HCT116 (cell line): Measurements from ENCODE around the gene PLEKHG3. TPM values are rescaled to one million over a fixed set of nuclear protein-coding genes. Genes with fewer than 3 reads are reported as not detected.

ENCODE experiments used
- ATAC-seq: fragments of 200-7000 bp; cut with Tn5 transposase; 2 replicates; pipeline ENCODE4 v1.9.1; 2020; ENCODE audit warnings: mild to moderate bottlenecking, moderate library complexity
- BruUV-seq: library from RNA; stranded (reverse); fragments of 400-500 nt; replicated peaks from 2 replicates; lab custom pipeline; 2021; lab: Mats Ljungman, UMichigan
- CTCF ChIA-PET: fragments of 300-600 bp; sonication (Branson Sonifier 250); formaldehyde crosslinking; loops from one replicate; lab custom pipeline; 2021; ENCODE audit warnings: antibody characterized with exemption; lab: Charles Lee
- POLR2A ChIA-PET: fragments of 300-600, 350-600 bp; sonication (Branson Sonifier 250); formaldehyde crosslinking; loops from one replicate; lab custom pipeline; 2021; ENCODE audit warnings: antibody characterized with exemption; lab: Charles Lee
- RAD21 ChIA-PET, 2 experiments: fragments of 300-600 bp; sonication (Branson Sonifier 250); formaldehyde crosslinking; loops; one replicate each; lab custom pipeline; 2023; ENCODE audit warnings: low total read pairs in 2 of 2; ENCODE audit not compliant: uncharacterized antibody in 2 of 2, unreplicated experiment in 2 of 2, low non-redundant PET in 1 of 2; lab: Charles Lee
- DNase-seq: peaks from one replicate; pipeline ENCODE4 v3.0.0-alpha.2; 2010; ENCODE audit warnings: low read depth, low spot score
- H2AFZ ChIP-seq: fragments of 200-600 bp; shearing (Covaris generic), sonication (generic); 2 replicates; pipeline ENCODE4 v1.6.1; 2017; ENCODE audit warnings: low read depth, mixed run types, mixed read lengths, antibody characterized with exemption, low read length; ENCODE audit not compliant: poor library complexity, severe bottlenecking
- H3K27ac ChIP-seq: 2 replicates; pipeline ENCODE4 v1.5.1; 2012; ENCODE audit warnings: low read depth, low read length
- H3K27me3 ChIP-seq: fragments of 200-600 bp; sonication (generic); 2 replicates; pipeline ENCODE4 v1.6.1; 2016; ENCODE audit warnings: mixed run types, low read length, mixed read lengths; ENCODE audit not compliant: insufficient read depth
- H3K36me3 ChIP-seq, 2 experiments: fragments of 200-500 bp in 1 of 2; fragments of 200-600 bp in 1 of 2; sonication (Bioruptor generic) in 1 of 2; sonication (generic) in 1 of 2; 2 replicates each; pipeline versions ENCODE4 v1.5.1 to v1.6.1; 2014 to 2016; ENCODE audit warnings: low read length in 2 of 2, inconsistent platforms in 1 of 2, mixed read lengths in 1 of 2, mixed run types in 1 of 2; ENCODE audit not compliant: insufficient read depth in 2 of 2, control insufficient read depth in 1 of 2
- H3K4me1 ChIP-seq, 2 experiments: fragments of 200-600 bp in 1 of 2; sonication (generic) in 1 of 2; 2 replicates each; pipeline versions ENCODE4 v1.5.1 to v1.6.1; 2012 to 2017; ENCODE audit warnings: low read length in 2 of 2, inconsistent platforms in 1 of 2, mild to moderate bottlenecking in 1 of 2, mixed read lengths in 1 of 2, mixed run types in 1 of 2, moderate library complexity in 1 of 2; ENCODE audit not compliant: insufficient read depth in 2 of 2, control insufficient read depth in 1 of 2
- H3K4me2 ChIP-seq: fragments of 200-600 bp; sonication (generic); 2 replicates; pipeline ENCODE4 v1.6.1; 2017; ENCODE audit warnings: mixed run types, low read length, mixed read lengths
- H3K4me3 ChIP-seq, 2 experiments: fragments of 200-600 bp in 1 of 2; sonication (generic) in 1 of 2; replicated peaks in 1 of 2; 2 replicates each; pipeline ENCODE4 v1.5.1; 2011 to 2016; ENCODE audit warnings: low read length in 2 of 2, control low read depth in 1 of 2, low read depth in 1 of 2, mild to moderate bottlenecking in 1 of 2, mixed read lengths in 1 of 2, mixed run types in 1 of 2
- H3K79me2 ChIP-seq: fragments of 200-600 bp; sonication (generic); 2 replicates; pipeline ENCODE4 v1.6.1; 2017; ENCODE audit warnings: mild to moderate bottlenecking, mixed run types, low read length, moderate library complexity, mixed read lengths; ENCODE audit not compliant: insufficient read depth
- H3K9ac ChIP-seq: fragments of 200-600 bp; sonication (generic); 2 replicates; pipeline ENCODE4 v1.6.1; 2016; ENCODE audit warnings: low read length, mixed read lengths
- H3K9me2 ChIP-seq: fragments of 200-600 bp; sonication (generic), shearing (Covaris generic); 2 replicates; pipeline ENCODE4 v1.6.1; 2017; ENCODE audit warnings: mixed run types, mild to moderate bottlenecking, moderate library complexity; ENCODE audit not compliant: insufficient read depth
- H3K9me3 ChIP-seq, 2 experiments: fragments of 200-500 bp in 1 of 2; fragments of 200-600 bp in 1 of 2; sonication (Bioruptor generic) in 1 of 2; sonication (generic) in 1 of 2; 2 replicates each; pipeline ENCODE4 v1.6.1; 2014 to 2017; ENCODE audit warnings: low read length in 2 of 2, mixed read lengths in 2 of 2, inconsistent platforms in 1 of 2, low read depth in 1 of 2, mild to moderate bottlenecking in 1 of 2, mixed run types in 1 of 2, moderate library complexity in 1 of 2; ENCODE audit not compliant: control insufficient read depth in 1 of 2, insufficient read depth in 1 of 2
- H4K20me1 ChIP-seq: fragments of 200-600 bp; sonication (generic), shearing (Covaris generic); 2 replicates; pipeline ENCODE4 v1.6.1; 2017; ENCODE audit warnings: mixed run types, mild to moderate bottlenecking, moderate library complexity; ENCODE audit not compliant: insufficient read depth
- CBX3 ChIP-seq: IDR thresholded peaks from 2 replicates; pipeline ENCODE4 v1.6.1; 2012; ENCODE audit warnings: low read depth
- CEBPB ChIP-seq: IDR thresholded peaks from 2 replicates; pipeline ENCODE4 v1.6.1; 2012; ENCODE audit warnings: low read depth
- POLR2AphosphoS5 ChIP-seq: IDR thresholded peaks from 2 replicates; pipeline ENCODE4 v1.6.1; 2011; ENCODE audit warnings: mild to moderate bottlenecking, low read depth, low read length, moderate library complexity
- RAD21 ChIP-seq: IDR thresholded peaks from 2 replicates; pipeline ENCODE4 v1.6.1; 2012; ENCODE audit warnings: low read depth, mild to moderate bottlenecking
- REST ChIP-seq: IDR thresholded peaks from 2 replicates; pipeline ENCODE4 v1.6.1; 2012; ENCODE audit warnings: low read depth
- YY1 ChIP-seq: IDR thresholded peaks from 2 replicates; pipeline ENCODE4 v1.6.1; 2011; ENCODE audit warnings: low read length, low read depth, moderate library complexity, mild to moderate bottlenecking; ENCODE audit not compliant: insufficient replicate concordance; ENCODE audit errors: extremely low read depth
- ZBTB33 ChIP-seq: IDR thresholded peaks from 2 replicates; pipeline ENCODE4 v1.6.1; 2011; ENCODE audit warnings: mild to moderate bottlenecking, low read length, moderate library complexity; ENCODE audit not compliant: insufficient replicate concordance; ENCODE audit errors: extremely low read depth
- ZNF274 ChIP-seq: fragments of 200-500 bp; sonication (Bioruptor generic); IDR thresholded peaks from 2 replicates; pipeline ENCODE4 v1.6.1; 2014; ENCODE audit warnings: mild to moderate bottlenecking, low read depth, low read length, inconsistent platforms
- intact Hi-C: fragments of 100-400 bp; cut with micrococcal nuclease; formaldehyde crosslinking; loops from 2 replicates; pipeline ENCODE4 v1.10.0; 2022
- total RNA-seq: library from RNA; stranded (reverse); gene quantifications from one replicate; pipeline ENCODE4 v1.2.1, GENCODE V29; 2021; ENCODE audit not compliant: unreplicated experiment
- TF ChIP-seq, protein P1 (sequence below), 3 experiments: fragments of 200-600 bp in 1 of 3; sonication (generic) in 1 of 3; IDR thresholded peaks in 2 of 3; conservative IDR thresholded peaks in 1 of 3; 2 replicates each; pipeline ENCODE4 v1.5.1; 2012 to 2017; ENCODE audit warnings: low read depth in 2 of 3, low read length in 2 of 3, antibody characterized with exemption in 1 of 3, borderline replicate concordance in 1 of 3, control low read depth in 1 of 3, mild to moderate bottlenecking in 1 of 3, mixed read lengths in 1 of 3, mixed run types in 1 of 3, moderate library complexity in 1 of 3; ENCODE audit not compliant: insufficient read depth in 1 of 3
- TF ChIP-seq, protein P2 (sequence below): IDR thresholded peaks from 2 replicates; pipeline ENCODE4 v1.6.1; 2012

Gene PLEKHG3
- total RNA-seq, 1 experiment from 2014 or later = 55.6 TPM

GRCh38 chr14:64763085-64763782 lies 59.0 kb downstream of the PLEKHG3 start:
- ATAC-seq = no peak
- no TSS peak for BruUV-seq
- H3K9me2 ChIP-seq = no peaks in the 10 kb centered on the region
- no peak overlapping the region for H3K4me3 ChIP-seq
- RAD21 ChIA-PET = interaction anchor here in 1 of 2 experiments (1.1 kb wide), 1 partner anchor 92 kb away, joined by 3 read pairs; no protein-coding TSS in a partner anchor
- no peaks in the 10 kb centered on the region for H3K79me2 ChIP-seq
- peaks cover 45 to 71% of the 10 kb centered on the region in 2 experiments for H3K4me1 ChIP-seq
- no peaks in the 10 kb centered on the region for H3K9me3 ChIP-seq
- H3K36me3 ChIP-seq = no peaks in the 10 kb centered on the region
- no peak overlapping the region for H3K4me2 ChIP-seq
- intact Hi-C loops = loop anchor here (5.0 kb wide), 2 partner anchors 129 to 421 kb away; no protein-coding TSS in a partner anchor
- TF ChIP-seq ZNF274 (no peak), YY1 (no peak), ZBTB33 (no peak), CBX3 (no peak), REST (no peak), RAD21 (no peak), CEBPB (no peak), POLR2AphosphoS5 (no peak)
- TF ChIP-seq, protein P1, sequence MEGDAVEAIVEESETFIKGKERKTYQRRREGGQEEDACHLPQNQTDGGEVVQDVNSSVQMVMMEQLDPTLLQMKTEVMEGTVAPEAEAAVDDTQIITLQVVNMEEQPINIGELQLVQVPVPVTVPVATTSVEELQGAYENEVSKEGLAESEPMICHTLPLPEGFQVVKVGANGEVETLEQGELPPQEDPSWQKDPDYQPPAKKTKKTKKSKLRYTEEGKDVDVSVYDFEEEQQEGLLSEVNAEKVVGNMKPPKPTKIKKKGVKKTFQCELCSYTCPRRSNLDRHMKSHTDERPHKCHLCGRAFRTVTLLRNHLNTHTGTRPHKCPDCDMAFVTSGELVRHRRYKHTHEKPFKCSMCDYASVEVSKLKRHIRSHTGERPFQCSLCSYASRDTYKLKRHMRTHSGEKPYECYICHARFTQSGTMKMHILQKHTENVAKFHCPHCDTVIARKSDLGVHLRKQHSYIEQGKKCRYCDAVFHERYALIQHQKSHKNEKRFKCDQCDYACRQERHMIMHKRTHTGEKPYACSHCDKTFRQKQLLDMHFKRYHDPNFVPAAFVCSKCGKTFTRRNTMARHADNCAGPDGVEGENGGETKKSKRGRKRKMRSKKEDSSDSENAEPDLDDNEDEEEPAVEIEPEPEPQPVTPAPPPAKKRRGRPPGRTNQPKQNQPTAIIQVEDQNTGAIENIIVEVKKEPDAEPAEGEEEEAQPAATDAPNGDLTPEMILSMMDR (IDR thresholded peaks at IDR 0.05 in 2 of 3, conservative IDR thresholded peaks at IDR 0.05 in 1 of 3; ENCODE audit: borderline replicate concordance in 1 of 3, insufficient read depth in 1 of 3, low read depth in 2 of 3, low read length in 2 of 3) = no peak
- TF ChIP-seq, protein P2, sequence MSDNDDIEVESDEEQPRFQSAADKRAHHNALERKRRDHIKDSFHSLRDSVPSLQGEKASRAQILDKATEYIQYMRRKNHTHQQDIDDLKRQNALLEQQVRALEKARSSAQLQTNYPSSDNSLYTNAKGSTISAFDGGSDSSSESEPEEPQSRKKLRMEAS = no peak
- TF ChIP-seq, all 23 proteins: peak for 0
- Histone ChIP-seq H3K27me3 (no peaks in the 10 kb centered on the region), H3K27ac (no peak overlapping the region), H2AFZ (no peak overlapping the region), H4K20me1 (no peaks in the 10 kb centered on the region), H3K9ac (no peak overlapping the region)
- no peak for DNase-seq
- ChIA-PET CTCF (interaction anchor here (1.0 to 2.3 kb wide), 8 partner anchors 9 to 148 kb away, joined by 3 to 10 read pairs (median 6); no protein-coding TSS in a partner anchor), POLR2A (no interaction called here)
